A549 (cell line): Measurements from ENCODE around the gene PRSS23. TPM values are rescaled to one million over a fixed set of nuclear protein-coding genes. Genes with fewer than 3 reads are reported as not detected.

ENCODE experiments used
- ATAC-seq, 2 experiments: fragments of 200-7000 bp in 1 of 2; fragments of >200 bp in 1 of 2; cut with Nextera tagmentation in 1 of 2; cut with Tn5 transposase in 1 of 2; 3 replicates each; pipeline versions ENCODE4 v1.8.0 to v1.9.1; 2018 to 2020; ENCODE audit warnings: mild to moderate bottlenecking in 1 of 2, moderate library complexity in 1 of 2
- CTCF ChIA-PET: fragments of 300-600 bp; sonication (Branson Sonifier 250); formaldehyde crosslinking; extraction: SDS; loops from one replicate; lab custom pipeline; 2021; ENCODE audit warnings: antibody characterized with exemption, inconsistent platforms; lab: Yijun Ruan, JAX
- POLR2A ChIA-PET: fragments of 350-600 bp; formaldehyde crosslinking; extraction: SDS; loops from one replicate; lab custom pipeline; 2021; ENCODE audit warnings: antibody characterized with exemption, inconsistent platforms; lab: Yijun Ruan, JAX
- DNase-seq, 2 experiments: peaks; one replicate each; pipeline versions ENCODE4 v3.0.0 to v3.0.0-alpha.2; 2011 to 2016; ENCODE audit warnings: low read depth in 1 of 2, low spot score in 1 of 2
- FAIRE-seq: peaks from 2 replicates; lab custom pipeline; 2011; peaks lifted over from hg19 to GRCh38; lab: Jason Lieb, UNC
- H3K27ac ChIP-seq, 2 experiments: fragments of >200 bp; sonication (Bioruptor Twin); formaldehyde crosslinking; 3 replicates each; pipeline ENCODE4 v1.5.1; 2016 to 2017
- H3K4me1 ChIP-seq: fragments of >200 bp; sonication (Bioruptor Twin); formaldehyde crosslinking; 3 replicates; pipeline ENCODE4 v1.6.1; 2016
- H3K4me2 ChIP-seq: fragments of >200 bp; sonication (Bioruptor Twin); formaldehyde crosslinking; 3 replicates; pipeline ENCODE4 v1.6.1; 2016
- H3K4me3 ChIP-seq: fragments of >200 bp; sonication (Bioruptor Twin); formaldehyde crosslinking; 3 replicates; pipeline ENCODE4 v1.5.1; 2016
- H3K9me3 ChIP-seq: fragments of >200 bp; sonication (Bioruptor Twin); formaldehyde crosslinking; 3 replicates; pipeline ENCODE4 v1.6.1; 2016
- CHD2 ChIP-seq: fragments of 150-350 bp; IDR thresholded peaks from 2 replicates; pipeline ENCODE4 v1.6.1; 2014; ENCODE audit warnings: low read length; ENCODE audit not compliant: partially characterized antibody
- E2F6 ChIP-seq: IDR thresholded peaks from 2 replicates; pipeline ENCODE4 v1.6.1; 2012; ENCODE audit warnings: low read depth, borderline replicate concordance
- EHMT2 ChIP-seq: fragments of 200-600 bp; sonication (generic); IDR thresholded peaks from 2 replicates; pipeline ENCODE4 v1.6.1; 2016; ENCODE audit warnings: antibody characterized with exemption, low read depth, mild to moderate bottlenecking, moderate library complexity
- ESRRA ChIP-seq: fragments of 150-350 bp; IDR thresholded peaks from 2 replicates; pipeline ENCODE4 v1.6.1; 2014; ENCODE audit warnings: mild to moderate bottlenecking, low read length, borderline replicate concordance
- FOXS1 ChIP-seq: fragments of 250-450 bp; sonication (Bioruptor Pico); IDR thresholded peaks from 2 replicates; pipeline ENCODE4 v1.5.0; 2020; ENCODE audit warnings: mild to moderate bottlenecking, moderate library complexity
- HES2 ChIP-seq: fragments of >200 bp; sonication (Bioruptor Twin); formaldehyde crosslinking; IDR thresholded peaks from 2 replicates; pipeline ENCODE4 v1.6.1; 2016
- HOXA7 ChIP-seq: fragments of 250-450 bp; sonication (Bioruptor Pico); IDR thresholded peaks from 2 replicates; pipeline ENCODE4 v1.5.0; 2020; ENCODE audit warnings: mild to moderate bottlenecking, moderate library complexity
- HOXB5 ChIP-seq: fragments of 250-450 bp; sonication (Bioruptor Pico); IDR thresholded peaks from 2 replicates; pipeline ENCODE4 v1.5.0; 2020; ENCODE audit warnings: mild to moderate bottlenecking, moderate library complexity
- JUNB ChIP-seq: fragments of >200 bp; sonication (Bioruptor Twin); formaldehyde crosslinking; IDR thresholded peaks from 2 replicates; pipeline ENCODE4 v1.6.1; 2016
- MAFK ChIP-seq: fragments of 450-650 bp; IDR thresholded peaks from 2 replicates; pipeline ENCODE4 v1.6.1; 2014; ENCODE audit not compliant: partially characterized antibody
- NFE2L2 ChIP-seq: fragments of 150-350 bp; conservative IDR thresholded peaks from 2 replicates; pipeline ENCODE4 v1.6.1; 2014; ENCODE audit warnings: low read length
- PHF8 ChIP-seq: fragments of 200-600 bp; sonication (generic); IDR thresholded peaks from 2 replicates; pipeline ENCODE4 v1.6.1; 2016; ENCODE audit warnings: low read depth, mild to moderate bottlenecking, antibody characterized with exemption, moderate library complexity, borderline replicate concordance
- RAD21 ChIP-seq, 2 experiments: fragments of >200 bp in 1 of 2; sonication (Bioruptor Twin) in 1 of 2; formaldehyde crosslinking in 1 of 2; IDR thresholded peaks in 1 of 2; conservative IDR thresholded peaks in 1 of 2; 2 replicates in 1 of 2; 3 replicates in 1 of 2; pipeline ENCODE4 v1.6.1; 2012 to 2018; ENCODE audit warnings: inconsistent platforms in 1 of 2
- RFX5 ChIP-seq: fragments of 450-650 bp; IDR thresholded peaks from 2 replicates; pipeline ENCODE4 v1.7.1; 2014; ENCODE audit warnings: antibody characterized with exemption, mild to moderate bottlenecking, moderate library complexity
- SREBF2 ChIP-seq: fragments of 450-650 bp; IDR thresholded peaks from 2 replicates; pipeline ENCODE4 v1.6.1; 2014; ENCODE audit warnings: mild to moderate bottlenecking, moderate library complexity
- TP53 ChIP-seq: fragments of 250-450 bp; sonication (Bioruptor Pico); IDR thresholded peaks from 2 replicates; pipeline ENCODE4 v1.5.0; 2021; ENCODE audit warnings: mild to moderate bottlenecking, moderate library complexity
- ZFP36 ChIP-seq: fragments of 450-650 bp; IDR thresholded peaks from 2 replicates; pipeline ENCODE4 v1.6.1; 2014; ENCODE audit warnings: borderline replicate concordance; ENCODE audit not compliant: partially characterized antibody
- ZNF302 ChIP-seq: fragments of 250-450 bp; sonication (Bioruptor Pico); IDR thresholded peaks from 2 replicates; pipeline ENCODE4 v1.9.0; 2021; ENCODE audit warnings: inconsistent platforms, mild to moderate bottlenecking, moderate library complexity
- ZSCAN20 ChIP-seq: fragments of 250-450 bp; sonication (Bioruptor Pico); IDR thresholded peaks from 2 replicates; pipeline ENCODE4 v1.8.0; 2022; ENCODE audit warnings: mild to moderate bottlenecking, moderate library complexity
- WGBS: methylation state at CpG from one replicate; pipeline ENCODE4 v1.1.6; 2017; ENCODE audit errors: missing lambda C conversion rate; 5-methylcytosine and 5-hydroxymethylcytosine counted together
- polyA plus RNA-seq, 4 experiments: library from polyadenylated mRNA; depleted of rRNA in 3 of 4; stranded (reverse); fragments of >200 nt; fragmentation: RNase III in 1 of 4; extraction: RNeasy Plus Mini Kit Qiagen cat#74134 plus additional on column Dnase treatment in 1 of 4; gene quantifications; 2 replicates in 3 of 4; 3 replicates in 1 of 4; pipeline ENCODE4 v1.2.3, GENCODE V29; 2011 to 2017
- TF ChIP-seq, protein P1 (sequence below): IDR thresholded peaks from 2 replicates; pipeline ENCODE4 v1.6.1; 2012
- TF ChIP-seq, protein P2 (sequence below): fragments of 250-450 bp; sonication (Bioruptor Pico); IDR thresholded peaks from 2 replicates; pipeline ENCODE4 v1.5.0; 2020; ENCODE audit warnings: low read depth, mild to moderate bottlenecking, moderate library complexity

Gene PRSS23
- polyA plus RNA-seq, 2 of the 4 experiments (the other 2 are of a cell fraction): 217 to 240 TPM

DNA sequence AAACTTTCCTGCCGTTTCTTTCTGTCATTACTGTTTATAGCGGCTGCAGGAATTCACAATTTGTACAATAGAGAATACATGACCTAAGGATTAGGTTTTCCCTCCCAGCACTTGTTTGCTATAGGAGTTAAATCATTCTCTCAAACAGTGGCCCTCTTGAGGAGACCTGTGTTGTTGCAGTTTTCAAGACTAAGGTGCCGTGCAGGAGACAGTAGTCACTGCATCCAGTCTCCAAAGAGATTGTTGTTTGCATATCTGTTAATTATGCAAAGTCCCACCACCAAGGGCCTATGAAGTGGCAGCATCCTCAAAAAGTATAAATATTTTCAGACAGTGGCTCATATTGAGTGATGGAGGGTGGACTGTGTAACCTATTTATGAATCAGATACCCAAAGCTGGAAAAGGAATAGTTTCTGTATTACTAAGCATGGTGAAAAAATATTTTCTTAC, 2.3 kb downstream of the PRSS23 start (continued):
- TF ChIP-seq RAD21 (conservative IDR thresholded peaks at IDR 0.05 in 1 of 2, IDR thresholded peaks at IDR 0.05 in 1 of 2): peak; percentile 59 to 60
- no peak for TF ChIP-seq HOXB5 (CRISPR knock-in tag)

DNA sequence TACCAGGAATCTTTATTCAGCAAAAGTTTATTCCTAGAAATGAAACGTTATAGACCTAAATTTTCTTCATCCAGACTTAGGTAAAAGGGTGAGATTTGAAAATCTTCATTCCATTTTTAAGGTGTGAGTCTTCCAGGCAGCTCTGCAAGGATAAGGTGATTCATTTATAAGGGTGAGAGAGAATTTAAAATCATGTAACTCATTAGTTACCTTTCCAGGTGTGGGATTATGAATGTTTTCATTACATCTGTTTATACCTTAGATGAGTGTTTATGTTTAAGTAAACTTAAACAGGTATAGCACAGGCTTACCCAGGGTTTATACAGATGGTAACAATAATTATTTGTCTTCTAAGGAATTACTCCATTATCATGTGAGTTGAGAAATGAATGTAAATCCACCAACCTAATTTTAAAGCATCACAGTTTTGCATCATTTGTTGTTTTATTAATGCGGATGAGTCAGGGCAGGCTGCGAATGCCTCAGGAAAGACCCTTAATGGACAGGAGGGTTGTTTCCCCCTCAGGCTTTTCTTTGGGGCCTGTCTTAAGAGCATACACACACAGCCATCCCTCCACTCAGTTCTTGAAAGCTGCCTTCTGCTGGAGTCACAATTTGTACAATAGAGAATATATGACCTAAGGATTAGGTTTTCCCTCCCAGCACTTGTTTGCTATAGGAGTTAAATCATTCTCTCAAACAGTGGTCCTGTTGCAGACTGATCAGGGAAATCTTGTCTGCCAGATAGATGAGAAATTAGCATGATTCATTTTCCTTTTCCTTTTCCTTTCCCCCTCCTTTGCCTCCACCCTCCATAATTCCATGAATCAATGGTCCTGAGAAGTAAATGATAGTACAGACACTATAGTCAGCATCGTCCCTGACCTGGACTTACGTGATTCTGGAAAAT, 3.0 kb downstream of the PRSS23 start:
- CTCF ChIA-PET: interaction anchor here (0.6 to 7.4 kb wide), 18 partner anchors 9 to 351 kb away, joined by 3 to 44 read pairs (median 4); no protein-coding TSS in a partner anchor
- DNase-seq (no peak), FAIRE-seq (no peak), ATAC-seq (no peak)
- peaks cover 69% of the 10 kb centered on the region for H3K4me1 ChIP-seq
- peak overlapping the region; percentile 85 for H3K4me3 ChIP-seq
- peak overlapping the region; percentile 88 for H3K4me2 ChIP-seq
- TF ChIP-seq PHF8: no peak
- TF ChIP-seq E2F6: no peak
- TF ChIP-seq, protein P1, sequence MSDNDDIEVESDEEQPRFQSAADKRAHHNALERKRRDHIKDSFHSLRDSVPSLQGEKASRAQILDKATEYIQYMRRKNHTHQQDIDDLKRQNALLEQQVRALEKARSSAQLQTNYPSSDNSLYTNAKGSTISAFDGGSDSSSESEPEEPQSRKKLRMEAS: no peak
- TF ChIP-seq ZSCAN20 (CRISPR knock-in tag): no peak
- no peak for TF ChIP-seq HOXA7 (CRISPR knock-in tag)
- TF ChIP-seq ZFP36: no peak
- 0 out of 2 replicates have a peak, but pooled peaks have one; percentile 32 for TF ChIP-seq FOXS1
- no peak for TF ChIP-seq SREBF2
- TF ChIP-seq, protein P2, sequence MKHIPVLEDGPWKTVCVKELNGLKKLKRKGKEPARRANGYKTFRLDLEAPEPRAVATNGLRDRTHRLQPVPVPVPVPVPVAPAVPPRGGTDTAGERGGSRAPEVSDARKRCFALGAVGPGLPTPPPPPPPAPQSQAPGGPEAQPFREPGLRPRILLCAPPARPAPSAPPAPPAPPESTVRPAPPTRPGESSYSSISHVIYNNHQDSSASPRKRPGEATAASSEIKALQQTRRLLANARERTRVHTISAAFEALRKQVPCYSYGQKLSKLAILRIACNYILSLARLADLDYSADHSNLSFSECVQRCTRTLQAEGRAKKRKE (CRISPR knock-in tag): no peak
- 0 out of 2 replicates have a peak, but pooled peaks have one; percentile 34 for TF ChIP-seq TP53 (CRISPR knock-in tag)
- TF ChIP-seq HES2: no peak
- TF ChIP-seq MAFK: no peak
- TF ChIP-seq, all 56 proteins: peak for 2
- Histone ChIP-seq H3K27ac (peak overlapping the region; percentile 93 to 96), H3K9me3 (no peaks in the 10 kb centered on the region)
- POLR2A ChIA-PET: interaction anchor here (0.7 to 5.4 kb wide), 3 partner anchors 9 to 137 kb away, joined by 4 to 24 read pairs (median 6); partner anchors contain the start of gene ME3
- 35% methylated on average over 5 of the region's 5 CpGs for WGBS

GRCh38 chr11:86804951-86805350, 4.6 kb downstream of the PRSS23 start:
- FAIRE-seq: no peak
- DNase-seq: no peak
- peaks cover 69% of the 10 kb centered on the region for H3K4me1 ChIP-seq
- peak overlapping the region; percentile 13 to 19; a peak in 4 of 6 replicates for H3K27ac ChIP-seq
- no peak for ATAC-seq
- H3K4me3 ChIP-seq: no peak overlapping the region
- ChIA-PET CTCF (interaction anchor here (1.4 to 7.4 kb wide), 4 partner anchors 11 to 348 kb away, joined by 3 to 44 read pairs (median 6); no protein-coding TSS in a partner anchor), POLR2A (no interaction called here)
- H3K9me3 ChIP-seq: no peaks in the 10 kb centered on the region
- 90% methylated on average over 4 of the region's 4 CpGs for WGBS
- peak overlapping the region; percentile 88 for H3K4me2 ChIP-seq
- TF ChIP-seq NFE2L2 (no peak), CHD2 (no peak), ZNF302 (no peak), RFX5 (no peak), ESRRA (no peak), EHMT2 (no peak), JUNB (no peak)
- TF ChIP-seq, all 56 proteins: peak for 0
